Neural cell (in vitro differentiated cells): ENCODE data around the gene EYS.

Experiments used
- CTCF ChIP-seq: fragments of 450-650 bp; IDR thresholded peaks from 2 replicates; pipeline ENCODE4 v1.5.1; 2014; ENCODE audit warnings: antibody characterized with exemption, mild to moderate bottlenecking, moderate library complexity; ENCODE audit not compliant: poor library complexity, severe bottlenecking
- MXI1 ChIP-seq: fragments of 450-650 bp; conservative IDR thresholded peaks from 2 replicates; pipeline ENCODE4 v1.6.1; 2014; ENCODE audit warnings: antibody characterized with exemption, mild to moderate bottlenecking; ENCODE audit not compliant: poor library complexity, severe bottlenecking
- POLR2AphosphoS5 ChIP-seq: IDR thresholded peaks from 2 replicates; pipeline ENCODE4 v1.6.1; 2012
- SMC3 ChIP-seq: fragments of 450-650 bp; conservative IDR thresholded peaks from 2 replicates; pipeline ENCODE4 v1.6.1; 2014; ENCODE audit warnings: antibody characterized with exemption, mild to moderate bottlenecking, moderate library complexity; ENCODE audit not compliant: poor library complexity
- TAF1 ChIP-seq: IDR thresholded peaks from 2 replicates; pipeline ENCODE4 v1.6.1; 2012; ENCODE audit warnings: low read depth

GRCh38 chr6:64072686-64073085 is 1634.3 kb downstream of the EYS start:
- no peak for TF ChIP-seq MXI1
- no peak for TF ChIP-seq POLR2AphosphoS5
- no peak for TF ChIP-seq SMC3
- TF ChIP-seq CTCF = no peak
- no peak for TF ChIP-seq TAF1
